Pons (tissue), 1 donor: ENCODE results near the gene DACH1.
A peak's percentile ranks its signal among the peaks of the same experiment; 100 is the strongest.
"Not testable (repeated sequence)": the region's sequence is repeated elsewhere in the genome, so short reads cannot be mapped to it uniquely, and the experiment has no call there.

Experiments
- DNase-seq: peaks from one replicate; pipeline ENCODE4 v3.0.0-alpha.2; 2016; ENCODE audit warnings: low spot score

DACH1 gene

GRCh38 chr13:71867131-71867814, at the start of gene DACH1:
TSS of gene DACH1 (minus strand) at chr13:71867204.
- DNase-seq: peak; percentile 43

GRCh38 chr13:71913717-71914116, 46.7 kb upstream of the DACH1 start:
- no peak for DNase-seq

- DNase-seq: no peak
Observed at GRCh38 chr13:71912524-71912923, 45.5 kb upstream of the DACH1 start.

GRCh38 chr13:71906448-71906847, 39.4 kb upstream of the DACH1 start:
- no peak for DNase-seq

GRCh38 chr13:71902676-71903075, 35.7 kb upstream of the DACH1 start:
- DNase-seq: no peak

GRCh38 chr13:71893506-71893905, 26.5 kb upstream of the DACH1 start:
- not testable (repeated sequence) for DNase-seq

GRCh38 chr13:71886880-71887279, 19.9 kb upstream of the DACH1 start:
- no peak for DNase-seq

GRCh38 chr13:71882120-71882519, 15.1 kb upstream of the DACH1 start:
- DNase-seq: no peak

GRCh38 chr13:71880753-71881541, 13.9 kb upstream of the DACH1 start:
- no peak for DNase-seq

GRCh38 chr13:71879808-71880344, 12.9 kb upstream of the DACH1 start:
- DNase-seq: no peak

GRCh38 chr13:71879129-71879535, 12.1 kb upstream of the DACH1 start:
- DNase-seq: peak; percentile 59

GRCh38 chr13:71877256-71877653, 10.3 kb upstream of the DACH1 start:
- no peak for DNase-seq

GRCh38 chr13:71876648-71877255, 9.7 kb upstream of the DACH1 start:
- DNase-seq: no peak

GRCh38 chr13:71875823-71876222, 8.8 kb upstream of the DACH1 start:
- DNase-seq: no peak

- no peak for DNase-seq
Observed at GRCh38 chr13:71874458-71874857, 7.5 kb upstream of the DACH1 start.

- no peak for DNase-seq
Observed at GRCh38 chr13:71873418-71874247, 6.6 kb upstream of the DACH1 start.

- DNase-seq: no peak
Observed at GRCh38 chr13:71871844-71872243, 4.8 kb upstream of the DACH1 start.

GRCh38 chr13:71871176-71871754, 4.3 kb upstream of the DACH1 start:
- DNase-seq: no peak

GRCh38 chr13:71870100-71870499, 3.1 kb upstream of the DACH1 start:
- DNase-seq: no peak

- DNase-seq: no peak
Observed at GRCh38 chr13:71869274-71869673, 2.3 kb upstream of the DACH1 start.

GRCh38 chr13:71866335-71867130, 471 bp downstream of the DACH1 start:
- DNase-seq: no peak
